8988T (cell line): ENCODE data around the gene BOLA3.
"Not testable (repeated sequence)": the region's sequence is repeated elsewhere in the genome, so short reads cannot be mapped to it uniquely, and the experiment has no call there.

Experiments used
- DNase-seq: peaks from one replicate; pipeline ENCODE4 v3.0.0; 2011

The BOLA3 gene

GRCh38 chr2:74101574-74102300, 46.0 kb downstream of the BOLA3 start:
- no peak for DNase-seq

- no peak for DNase-seq
These were observed 47.2 kb downstream of the BOLA3 start for GRCh38 chr2:74100254-74101216.

GRCh38 chr2:74099835-74100234, 47.9 kb downstream of the BOLA3 start:
- DNase-seq = no peak

- DNase-seq = no peak
These were observed 48.4 kb downstream of the BOLA3 start for GRCh38 chr2:74099271-74099670.

- DNase-seq = no peak
These were observed 50.1 kb downstream of the BOLA3 start for GRCh38 chr2:74097574-74097973.

GRCh38 chr2:74096052-74096451, 51.7 kb downstream of the BOLA3 start:
- no peak for DNase-seq

- no peak for DNase-seq
These were observed 52.1 kb downstream of the BOLA3 start for GRCh38 chr2:74095632-74096031.

- DNase-seq = no peak
These were observed 53.4 kb downstream of the BOLA3 start for GRCh38 chr2:74094291-74094690.

GRCh38 chr2:74093840-74094239, 53.9 kb downstream of the BOLA3 start:
- no peak for DNase-seq

GRCh38 chr2:74093426-74093825, 54.3 kb downstream of the BOLA3 start:
- DNase-seq = no peak

- no peak for DNase-seq
These were observed 55.4 kb downstream of the BOLA3 start for GRCh38 chr2:74092275-74092674.

GRCh38 chr2:74091391-74091790, 56.3 kb downstream of the BOLA3 start:
- no peak for DNase-seq

GRCh38 chr2:74089816-74090745, 57.6 kb downstream of the BOLA3 start:
- no peak for DNase-seq

GRCh38 chr2:74088676-74089075, 59.0 kb downstream of the BOLA3 start:
- DNase-seq = not testable (repeated sequence)

- no peak for DNase-seq
These were observed 60.0 kb downstream of the BOLA3 start for GRCh38 chr2:74087696-74088095.

GRCh38 chr2:74086021-74086420, 61.7 kb downstream of the BOLA3 start:
- no peak for DNase-seq
